ENCODE data around the gene SLC19A1. TPM values are rescaled to one million over a fixed set of nuclear protein-coding genes. Genes with fewer than 3 reads are reported as not detected.
A peak's percentile ranks its signal among the peaks of the same experiment; 100 is the strongest.

Gene SLC19A1
- polyA plus RNA-seq, 3 donors: 25.0 to 53.0 (median 39.9) TPM

- peaks cover 0 to 3% (median 0%) of the 10 kb centered on the region in 7 donors for H3K9me3 Mint-ChIP-seq
Measured at GRCh38 chr21:45576838-45577737, 34.8 kb upstream of the SLC19A1 start.

More at GRCh38 chr21:45576838-45577737, 34.8 kb upstream of the SLC19A1 start:
- TF ChIP-seq CTCF (IDR thresholded peaks at IDR 0.05): no peak
- Histone ChIP-seq H3K27me3 (ENCODE audit: control insufficient read depth in 2 of 2, insufficient read depth in 2 of 2, low read length in 2 of 2) (no peaks in the 10 kb centered on the region), H3K9me3 (replicated peaks in 1 of 2; ENCODE audit: control insufficient read depth in 1 of 2, insufficient read depth in 1 of 2, low read length in 2 of 2) (no peaks in the 10 kb centered on the region), H3K27ac (ENCODE audit: low read depth in 1 of 2, low read length in 2 of 2) (no peak overlapping the region), H3K36me3 (replicated peaks in 1 of 2; ENCODE audit: control insufficient read depth in 1 of 2, insufficient read depth in 2 of 2, low read length in 2 of 2) (no peaks in the 10 kb centered on the region), H3K79me2 (ENCODE audit: insufficient read depth, low read length) (no peaks in the 10 kb centered on the region), H3K4me2 (replicated peaks; ENCODE audit: extremely low read depth, low read length, poor library complexity, severe bottlenecking) (no peak overlapping the region), H4K20me1 (ENCODE audit: insufficient read depth, low read length) (no peaks in the 10 kb centered on the region), H2AFZ (ENCODE audit: insufficient read depth, low read depth, low read length, poor library complexity, severe bottlenecking) (no peak overlapping the region), H3K9ac (ENCODE audit: insufficient read depth, low read length, poor library complexity, severe bottlenecking) (no peak overlapping the region), H3K4me3 (replicated peaks in 1 of 3; ENCODE audit: low read depth in 2 of 3, low read length in 3 of 3) (no peak overlapping the region), H3K4me1 (ENCODE audit: control insufficient read depth in 1 of 2, insufficient read depth in 2 of 2, low read length in 2 of 2) (no peaks in the 10 kb centered on the region)
- no peak for DNase-seq
- no peak overlapping the region for H3K4me3 Mint-ChIP-seq
- H3K27me3 Mint-ChIP-seq (ENCODE audit: low read depth in 3 of 3): peaks cover 3 to 9% (median 3%) of the 10 kb centered on the region in 3 donors
- H3K36me3 Mint-ChIP-seq: no peaks in the 10 kb centered on the region
- peak overlapping the region in 1 of 7 donors; percentile 11 for H3K27ac Mint-ChIP-seq
- WGBS (ENCODE audit: insufficient coverage): 84% methylated on average over 20 of the region's 24 CpGs
- intact Hi-C loops (cut with micrococcal nuclease): no loop called here
- no peaks in the 10 kb centered on the region for H3K4me1 Mint-ChIP-seq
